Activated CD8-positive, alpha-beta T cell treated with anti-CD3 and anti-CD28 coated beads for 36 hours (primary cell): ENCODE measurements around the gene TTC39B. TPM values are rescaled to one million over a fixed set of nuclear protein-coding genes. Genes with fewer than 3 reads are reported as not detected.

Source experiments
- ATAC-seq: fragments of 200-7000 bp; cut with Tn5 transposase; one replicate; pipeline ENCODE4 v1.10.0; 2021; ENCODE audit warnings: mild to moderate bottlenecking, moderate library complexity
- CTCF ChIA-PET: fragments of 350-600 bp; sonication (Branson Sonifier 250); formaldehyde crosslinking; loops from one replicate; lab custom pipeline; 2021; ENCODE audit warnings: antibody characterized with exemption; lab: Charles Lee
- POLR2A ChIA-PET: fragments of 350-600 bp; sonication (Branson Sonifier 250); formaldehyde crosslinking; loops from one replicate; lab custom pipeline; 2021; ENCODE audit warnings: antibody characterized with exemption; lab: Charles Lee
- DNase-seq: peaks from one replicate; pipeline ENCODE4 v3.0.0-alpha.2; 2020
- H3K27ac Mint-ChIP-seq: one replicate; pipeline ENCODE4 v1.8.0; 2021; ENCODE audit warnings: mild to moderate bottlenecking, mixed read lengths
- H3K27me3 Mint-ChIP-seq: one replicate; pipeline ENCODE4 v1.8.0; 2021; ENCODE audit warnings: mixed read lengths
- H3K36me3 Mint-ChIP-seq: one replicate; pipeline ENCODE4 v1.8.0; 2021; ENCODE audit warnings: low read depth, mixed read lengths
- H3K4me1 Mint-ChIP-seq: one replicate; pipeline ENCODE4 v1.8.0; 2021; ENCODE audit warnings: low read depth, mixed read lengths
- H3K4me3 Mint-ChIP-seq: one replicate; pipeline ENCODE4 v1.8.0; 2021; ENCODE audit warnings: mild to moderate bottlenecking, moderate library complexity, mixed read lengths
- H3K9me3 Mint-ChIP-seq: one replicate; pipeline ENCODE4 v1.8.0; 2021; ENCODE audit warnings: mixed read lengths
- intact Hi-C: fragments of 100-400 bp; cut with micrococcal nuclease; formaldehyde crosslinking; loops from one replicate; pipeline ENCODE4 v1.10.0; 2022
- total RNA-seq, 2 experiments: library from RNA; stranded (reverse); gene quantifications; one replicate each; pipeline ENCODE4 v1.2.3, GENCODE V29; 2021
- TF ChIP-seq, protein P1 (sequence below): fragments of 200-600 bp; IDR thresholded peaks from one replicate; pipeline ENCODE4 v1.8.0; 2022; ENCODE audit warnings: antibody characterized with exemption, mild to moderate bottlenecking

The TTC39B gene
- total RNA-seq, 2 experiments from 2014 or later, result 17.8 to 18.5 TPM

DNA sequence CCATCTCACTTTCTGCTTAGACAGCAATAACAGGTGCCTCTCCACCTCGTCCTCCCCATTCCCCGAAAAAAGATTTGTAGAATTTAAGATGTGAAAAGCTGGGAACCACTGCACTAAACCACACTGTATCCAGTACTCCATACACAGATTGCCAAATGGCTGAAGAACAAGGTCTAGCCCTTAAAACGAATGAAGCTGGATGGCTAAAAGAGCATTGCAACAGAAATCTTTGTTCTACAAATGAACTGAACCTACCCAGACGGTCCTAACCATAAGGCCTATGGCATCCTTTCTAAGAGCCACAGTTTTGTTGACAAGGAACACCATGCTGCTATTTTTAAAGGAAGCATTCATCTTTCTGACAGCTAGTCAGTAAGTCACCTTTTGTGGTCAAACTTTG, 152.3 kb downstream of the TTC39B start:
- CTCF ChIA-PET, result interaction anchor here (1.5 to 1.9 kb wide), 3 partner anchors 12 to 308 kb away, joined by 3 to 6 read pairs (median 4); no protein-coding TSS in a partner anchor
- ATAC-seq, result no peak
- POLR2A ChIA-PET, result no interaction called here
- Mint-ChIP-seq H3K9me3 (no peaks in the 10 kb centered on the region), H3K27ac (no peak overlapping the region), H3K27me3 (peaks cover 6% of the 10 kb centered on the region), H3K4me3 (no peak overlapping the region), H3K4me1 (no peaks in the 10 kb centered on the region), H3K36me3 (no peaks in the 10 kb centered on the region)
- intact Hi-C loops, result no loop called here
- no peak for DNase-seq
- TF ChIP-seq, protein P1, sequence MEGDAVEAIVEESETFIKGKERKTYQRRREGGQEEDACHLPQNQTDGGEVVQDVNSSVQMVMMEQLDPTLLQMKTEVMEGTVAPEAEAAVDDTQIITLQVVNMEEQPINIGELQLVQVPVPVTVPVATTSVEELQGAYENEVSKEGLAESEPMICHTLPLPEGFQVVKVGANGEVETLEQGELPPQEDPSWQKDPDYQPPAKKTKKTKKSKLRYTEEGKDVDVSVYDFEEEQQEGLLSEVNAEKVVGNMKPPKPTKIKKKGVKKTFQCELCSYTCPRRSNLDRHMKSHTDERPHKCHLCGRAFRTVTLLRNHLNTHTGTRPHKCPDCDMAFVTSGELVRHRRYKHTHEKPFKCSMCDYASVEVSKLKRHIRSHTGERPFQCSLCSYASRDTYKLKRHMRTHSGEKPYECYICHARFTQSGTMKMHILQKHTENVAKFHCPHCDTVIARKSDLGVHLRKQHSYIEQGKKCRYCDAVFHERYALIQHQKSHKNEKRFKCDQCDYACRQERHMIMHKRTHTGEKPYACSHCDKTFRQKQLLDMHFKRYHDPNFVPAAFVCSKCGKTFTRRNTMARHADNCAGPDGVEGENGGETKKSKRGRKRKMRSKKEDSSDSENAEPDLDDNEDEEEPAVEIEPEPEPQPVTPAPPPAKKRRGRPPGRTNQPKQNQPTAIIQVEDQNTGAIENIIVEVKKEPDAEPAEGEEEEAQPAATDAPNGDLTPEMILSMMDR, result no peak

DNA sequence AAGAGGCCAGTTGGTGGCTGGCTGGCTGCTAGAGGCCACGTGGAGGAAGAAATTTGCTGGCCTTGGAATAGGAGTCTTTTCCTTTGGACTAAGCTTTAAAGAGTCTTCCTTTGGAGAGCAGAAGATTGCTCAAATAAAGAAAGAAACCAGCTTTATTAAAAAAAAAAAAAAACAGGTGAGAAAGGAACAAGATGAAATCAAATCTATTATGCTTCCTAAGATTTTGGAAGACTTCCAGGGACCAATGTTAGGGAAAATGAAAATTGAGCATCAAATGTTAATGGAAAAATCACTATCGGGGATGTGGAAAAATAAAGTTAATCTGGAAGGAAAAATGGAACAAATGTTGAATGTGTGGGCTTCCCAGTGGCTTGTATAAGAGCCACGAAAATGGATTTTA, 153.1 kb downstream of the TTC39B start:
- no peak overlapping the region for H3K4me3 Mint-ChIP-seq
- intact Hi-C loops, result no loop called here
- ChIA-PET POLR2A (no interaction called here), CTCF (interaction anchor here (1.6 to 1.9 kb wide), 2 partner anchors 18 to 307 kb away, joined by 4 to 6 read pairs; no protein-coding TSS in a partner anchor)
- H3K36me3 Mint-ChIP-seq, result no peaks in the 10 kb centered on the region
- DNase-seq (no peak), ATAC-seq (no peak)
- no peaks in the 10 kb centered on the region for H3K9me3 Mint-ChIP-seq
- TF ChIP-seq, protein P1, result no peak
- H3K27me3 Mint-ChIP-seq, result peaks cover 6% of the 10 kb centered on the region
- H3K4me1 Mint-ChIP-seq, result no peaks in the 10 kb centered on the region
- no peak overlapping the region for H3K27ac Mint-ChIP-seq

DNA sequence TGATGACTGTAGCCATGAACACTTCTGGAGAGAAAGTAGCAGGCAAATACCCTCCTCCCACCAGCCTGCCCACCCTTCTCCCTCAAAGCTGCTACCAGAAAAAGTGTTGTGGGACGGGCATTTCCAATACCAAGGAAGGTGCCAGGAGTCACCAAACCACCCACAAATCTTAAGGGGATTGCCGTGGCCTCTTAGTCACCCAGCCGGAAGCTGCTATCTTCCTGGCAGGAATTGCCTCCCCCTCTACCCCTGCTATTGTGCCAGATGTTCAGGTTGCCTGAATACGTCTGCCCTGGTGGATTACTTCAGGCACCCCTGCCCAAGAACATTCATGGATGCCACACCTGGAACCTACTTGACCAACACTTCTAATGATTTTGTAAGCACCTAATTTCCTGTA, 156.1 kb downstream of the TTC39B start:
- no peaks in the 10 kb centered on the region for H3K36me3 Mint-ChIP-seq
- H3K27ac Mint-ChIP-seq, result no peak overlapping the region
- peaks cover 6% of the 10 kb centered on the region for H3K27me3 Mint-ChIP-seq
- H3K4me1 Mint-ChIP-seq, result no peaks in the 10 kb centered on the region
- H3K4me3 Mint-ChIP-seq, result no peak overlapping the region
- intact Hi-C loops, result no loop called here
- ChIA-PET CTCF (no interaction called here), POLR2A (no interaction called here)
- TF ChIP-seq, protein P1, result no peak
- DNase-seq, result no peak
- no peaks in the 10 kb centered on the region for H3K9me3 Mint-ChIP-seq
- no peak for ATAC-seq

DNA sequence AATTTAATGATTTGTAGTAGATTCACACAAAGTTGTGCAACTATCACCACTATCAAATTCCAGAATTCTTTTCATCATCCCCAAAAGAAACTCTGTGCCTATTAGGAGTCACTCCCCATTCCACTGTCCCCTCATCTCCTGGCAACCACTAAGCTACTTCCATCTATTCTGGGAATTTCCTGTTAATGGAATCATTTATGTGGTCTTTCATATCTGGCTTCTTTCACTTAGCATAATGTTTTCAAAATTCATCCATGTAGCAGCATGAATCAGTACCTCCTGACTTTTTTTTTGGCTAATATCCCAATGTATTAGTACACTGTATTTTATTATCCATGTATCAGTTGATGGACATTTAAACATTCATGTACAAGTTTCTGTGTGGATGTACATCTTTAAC, 157.6 kb downstream of the TTC39B start:
- H3K4me3 Mint-ChIP-seq, result no peak overlapping the region
- DNase-seq, result no peak
- intact Hi-C loops, result no loop called here
- peaks cover 4% of the 10 kb centered on the region for H3K27me3 Mint-ChIP-seq
- TF ChIP-seq, protein P1, result no peak
- H3K27ac Mint-ChIP-seq, result no peak overlapping the region
- POLR2A ChIA-PET, result no interaction called here
- no peaks in the 10 kb centered on the region for H3K9me3 Mint-ChIP-seq
- CTCF ChIA-PET, result interaction anchor here (1.6 kb wide), 1 partner anchor 15 kb away, joined by 5 read pairs; no protein-coding TSS in a partner anchor
- H3K4me1 Mint-ChIP-seq, result no peaks in the 10 kb centered on the region
- no peak for ATAC-seq
- H3K36me3 Mint-ChIP-seq, result no peaks in the 10 kb centered on the region

DNA sequence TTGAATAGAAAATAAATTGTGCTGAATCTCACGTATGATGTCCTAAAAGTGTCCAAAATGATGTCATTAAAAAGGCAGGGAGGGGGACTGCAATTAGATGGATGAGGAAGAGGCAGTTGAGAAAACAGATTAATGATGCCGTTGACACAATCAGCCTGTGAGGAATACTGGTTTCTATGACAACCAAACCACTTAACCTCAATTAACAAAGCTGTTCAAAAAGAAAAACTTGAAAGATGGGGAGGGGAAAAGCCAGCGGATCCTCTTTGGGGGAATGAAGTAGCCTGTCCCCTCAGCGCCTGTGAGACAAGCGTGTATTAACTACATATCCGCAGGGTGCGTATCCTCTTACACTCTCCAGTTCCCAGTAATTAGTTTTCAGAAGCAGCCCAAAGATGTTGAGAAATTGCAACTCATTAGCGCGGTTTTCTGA, 160.7 kb downstream of the TTC39B start:
- intact Hi-C loops, result no loop called here
- ATAC-seq, result no peak
- Mint-ChIP-seq H3K9me3 (no peaks in the 10 kb centered on the region), H3K4me1 (no peaks in the 10 kb centered on the region), H3K27me3 (no peaks in the 10 kb centered on the region), H3K36me3 (no peaks in the 10 kb centered on the region), H3K4me3 (no peak overlapping the region), H3K27ac (no peak overlapping the region)
- TF ChIP-seq, protein P1, result no peak
- ChIA-PET POLR2A (interaction anchor here (0.6 kb wide), 1 partner anchor 15 kb away, joined by 3 read pairs; no protein-coding TSS in a partner anchor), CTCF (no interaction called here)
- DNase-seq, result no peak
